Measurements from ENCODE around the gene DMRTA2. TPM values are rescaled to one million over a fixed set of nuclear protein-coding genes. Genes with fewer than 3 reads are reported as not detected.

Gene DMRTA2
- total RNA-seq, 1 experiment from 2014 or later: not detected

DNA sequence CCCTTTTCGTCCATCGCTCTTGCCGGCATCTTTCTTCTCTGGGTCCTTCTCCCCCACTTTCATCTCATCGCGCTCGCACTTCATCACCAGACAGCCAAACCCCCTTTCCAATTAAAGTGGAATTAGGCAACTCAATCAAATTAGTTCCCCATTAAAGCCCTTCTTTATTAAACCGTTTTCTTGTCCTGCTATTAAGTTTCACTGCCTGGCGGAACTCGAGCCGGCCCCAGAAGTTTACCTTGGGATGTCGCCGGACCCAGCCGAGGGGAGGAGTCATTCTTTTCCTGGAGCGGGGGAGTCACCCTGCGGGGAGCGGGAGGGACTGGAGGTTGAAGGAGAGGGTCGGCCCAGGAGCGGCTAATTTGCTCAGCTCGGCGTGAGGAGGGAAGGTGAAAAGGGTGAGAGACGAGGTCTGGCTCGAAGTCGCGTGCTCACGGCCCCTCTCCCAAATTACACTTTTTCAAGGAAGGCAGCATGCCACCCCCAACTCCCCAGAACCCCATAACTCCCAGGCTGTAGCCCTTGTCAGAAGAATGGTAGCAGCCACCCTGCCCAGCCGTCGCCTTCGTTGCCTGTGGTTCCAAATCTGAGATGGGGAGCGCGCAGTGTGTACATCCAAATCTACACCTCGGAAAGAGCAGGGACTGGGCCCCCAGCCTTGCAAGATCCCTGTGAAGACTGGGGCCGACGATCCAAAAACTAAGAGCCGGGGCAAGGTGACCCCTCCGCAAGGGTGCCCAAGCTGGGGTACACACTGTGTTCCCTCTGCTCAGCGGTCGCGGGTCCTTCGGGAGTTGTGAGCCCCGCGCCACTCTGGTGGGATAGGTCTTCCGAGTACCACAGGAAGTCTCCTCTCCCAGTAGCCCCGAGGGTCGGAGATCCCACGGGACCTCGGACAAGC, 6.4 kb downstream of the DMRTA2 start:
- CTCF ChIA-PET: no interaction called here
- DNase-seq (ENCODE audit: low read depth, low spot score): no peak
- H3K9me3 ChIP-seq (ENCODE audit: control insufficient read depth, insufficient read depth, low read depth, low read length): no peaks in the 10 kb centered on the region
- no TSS peak for BruUV-seq (replicated peaks)
- H3K4me3 ChIP-seq (ENCODE audit: low read depth in 2 of 2, low read length in 2 of 2): no peak overlapping the region
- intact Hi-C loops (cut with micrococcal nuclease; ENCODE audit: unreplicated experiment): no loop called here
- H3K27me3 ChIP-seq (ENCODE audit: control insufficient read depth, insufficient read depth, low read length): no peaks in the 10 kb centered on the region; the same call in 1 of the 2 replicates
- POLR2A ChIA-PET: no interaction called here
- H3K4me1 ChIP-seq (ENCODE audit: control insufficient read depth, insufficient read depth, low read length): no peaks in the 10 kb centered on the region
- TF ChIP-seq SIN3A (IDR thresholded peaks at IDR 0.05; ENCODE audit: borderline replicate concordance, insufficient read depth, low read depth, low read length) (no peak), POLR2AphosphoS5 (IDR thresholded peaks at IDR 0.05; ENCODE audit: low read depth, low read length) (no peak), TCF7L2 (IDR thresholded peaks at IDR 0.05; ENCODE audit: low read depth, low read length) (no peak)
- TF ChIP-seq, protein P1, sequence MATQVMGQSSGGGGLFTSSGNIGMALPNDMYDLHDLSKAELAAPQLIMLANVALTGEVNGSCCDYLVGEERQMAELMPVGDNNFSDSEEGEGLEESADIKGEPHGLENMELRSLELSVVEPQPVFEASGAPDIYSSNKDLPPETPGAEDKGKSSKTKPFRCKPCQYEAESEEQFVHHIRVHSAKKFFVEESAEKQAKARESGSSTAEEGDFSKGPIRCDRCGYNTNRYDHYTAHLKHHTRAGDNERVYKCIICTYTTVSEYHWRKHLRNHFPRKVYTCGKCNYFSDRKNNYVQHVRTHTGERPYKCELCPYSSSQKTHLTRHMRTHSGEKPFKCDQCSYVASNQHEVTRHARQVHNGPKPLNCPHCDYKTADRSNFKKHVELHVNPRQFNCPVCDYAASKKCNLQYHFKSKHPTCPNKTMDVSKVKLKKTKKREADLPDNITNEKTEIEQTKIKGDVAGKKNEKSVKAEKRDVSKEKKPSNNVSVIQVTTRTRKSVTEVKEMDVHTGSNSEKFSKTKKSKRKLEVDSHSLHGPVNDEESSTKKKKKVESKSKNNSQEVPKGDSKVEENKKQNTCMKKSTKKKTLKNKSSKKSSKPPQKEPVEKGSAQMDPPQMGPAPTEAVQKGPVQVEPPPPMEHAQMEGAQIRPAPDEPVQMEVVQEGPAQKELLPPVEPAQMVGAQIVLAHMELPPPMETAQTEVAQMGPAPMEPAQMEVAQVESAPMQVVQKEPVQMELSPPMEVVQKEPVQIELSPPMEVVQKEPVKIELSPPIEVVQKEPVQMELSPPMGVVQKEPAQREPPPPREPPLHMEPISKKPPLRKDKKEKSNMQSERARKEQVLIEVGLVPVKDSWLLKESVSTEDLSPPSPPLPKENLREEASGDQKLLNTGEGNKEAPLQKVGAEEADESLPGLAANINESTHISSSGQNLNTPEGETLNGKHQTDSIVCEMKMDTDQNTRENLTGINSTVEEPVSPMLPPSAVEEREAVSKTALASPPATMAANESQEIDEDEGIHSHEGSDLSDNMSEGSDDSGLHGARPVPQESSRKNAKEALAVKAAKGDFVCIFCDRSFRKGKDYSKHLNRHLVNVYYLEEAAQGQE (IDR thresholded peaks at IDR 0.05; ENCODE audit: insufficient read depth in 1 of 2, low read depth in 2 of 2, low read length in 1 of 2): no peak
- TF ChIP-seq, protein P2, sequence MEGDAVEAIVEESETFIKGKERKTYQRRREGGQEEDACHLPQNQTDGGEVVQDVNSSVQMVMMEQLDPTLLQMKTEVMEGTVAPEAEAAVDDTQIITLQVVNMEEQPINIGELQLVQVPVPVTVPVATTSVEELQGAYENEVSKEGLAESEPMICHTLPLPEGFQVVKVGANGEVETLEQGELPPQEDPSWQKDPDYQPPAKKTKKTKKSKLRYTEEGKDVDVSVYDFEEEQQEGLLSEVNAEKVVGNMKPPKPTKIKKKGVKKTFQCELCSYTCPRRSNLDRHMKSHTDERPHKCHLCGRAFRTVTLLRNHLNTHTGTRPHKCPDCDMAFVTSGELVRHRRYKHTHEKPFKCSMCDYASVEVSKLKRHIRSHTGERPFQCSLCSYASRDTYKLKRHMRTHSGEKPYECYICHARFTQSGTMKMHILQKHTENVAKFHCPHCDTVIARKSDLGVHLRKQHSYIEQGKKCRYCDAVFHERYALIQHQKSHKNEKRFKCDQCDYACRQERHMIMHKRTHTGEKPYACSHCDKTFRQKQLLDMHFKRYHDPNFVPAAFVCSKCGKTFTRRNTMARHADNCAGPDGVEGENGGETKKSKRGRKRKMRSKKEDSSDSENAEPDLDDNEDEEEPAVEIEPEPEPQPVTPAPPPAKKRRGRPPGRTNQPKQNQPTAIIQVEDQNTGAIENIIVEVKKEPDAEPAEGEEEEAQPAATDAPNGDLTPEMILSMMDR (IDR thresholded peaks at IDR 0.05): no peak
- no peak for ATAC-seq
- H3K27ac ChIP-seq (ENCODE audit: low read length): no peak overlapping the region
- H3K36me3 ChIP-seq (ENCODE audit: control insufficient read depth, insufficient read depth, low read length): no peaks in the 10 kb centered on the region
- in situ Hi-C loops (cut with HindIII; ENCODE audit: low pct_unique_long_range_greater_than_20kb, low sequenced_read_pairs): no loop called here

DNA sequence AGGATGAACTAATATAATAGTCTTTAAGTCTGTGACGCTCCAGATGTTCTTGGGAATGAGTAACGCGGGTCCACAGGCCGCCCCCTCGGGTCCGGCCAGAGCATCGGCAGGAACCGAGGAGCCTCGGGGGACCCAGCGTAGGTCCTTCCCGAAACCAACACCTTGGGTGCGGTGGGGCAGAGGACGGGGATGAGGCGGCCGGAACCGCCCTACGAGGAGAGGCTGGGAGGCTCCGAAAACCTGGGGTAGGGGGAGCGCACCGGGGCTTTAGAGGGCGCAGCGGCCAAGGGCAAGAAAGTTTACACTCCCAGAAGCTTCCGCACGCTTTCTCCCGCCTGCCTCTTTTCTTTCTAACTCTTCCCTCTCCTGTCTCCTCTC, 7.1 kb downstream of the DMRTA2 start:
- no peaks in the 10 kb centered on the region for H3K9me3 ChIP-seq (ENCODE audit: control insufficient read depth, insufficient read depth, low read depth, low read length)
- in situ Hi-C loops (cut with HindIII; ENCODE audit: low pct_unique_long_range_greater_than_20kb, low sequenced_read_pairs): no loop called here
- BruUV-seq (replicated peaks): no TSS peak
- H3K36me3 ChIP-seq (ENCODE audit: control insufficient read depth, insufficient read depth, low read length): no peaks in the 10 kb centered on the region
- ChIA-PET POLR2A (no interaction called here), CTCF (no interaction called here)
- intact Hi-C loops (cut with micrococcal nuclease; ENCODE audit: unreplicated experiment): no loop called here
- H3K4me1 ChIP-seq (ENCODE audit: control insufficient read depth, insufficient read depth, low read length): no peaks in the 10 kb centered on the region
- no peak overlapping the region for H3K4me3 ChIP-seq (ENCODE audit: low read depth in 2 of 2, low read length in 2 of 2)
- ATAC-seq: no peak
- no peak for DNase-seq (ENCODE audit: low read depth, low spot score)
- TF ChIP-seq, protein P2 (IDR thresholded peaks at IDR 0.05): no peak
- TF ChIP-seq, protein P1 (IDR thresholded peaks at IDR 0.05; ENCODE audit: insufficient read depth in 1 of 2, low read depth in 2 of 2, low read length in 1 of 2): no peak
- no peak for TF ChIP-seq TCF7L2 (IDR thresholded peaks at IDR 0.05; ENCODE audit: low read depth, low read length)
- no peak for TF ChIP-seq POLR2AphosphoS5 (IDR thresholded peaks at IDR 0.05; ENCODE audit: low read depth, low read length)
- H3K27ac ChIP-seq (ENCODE audit: low read length): no peak overlapping the region
- no peaks in the 10 kb centered on the region; the same call in 1 of the 2 replicates for H3K27me3 ChIP-seq (ENCODE audit: control insufficient read depth, insufficient read depth, low read length)
